Activated CD4-positive, alpha-beta T cell treated with anti-CD3 and anti-CD28 coated beads, Interleukin-2, amount 50 U/mL, for 48 hours (primary cell): Measurements from ENCODE around the gene RUNX1.
"Not testable (repeated sequence)": the region's sequence is repeated elsewhere in the genome, so short reads cannot be mapped to it uniquely, and the experiment has no call there.

Source experiments
- DNase-seq, 2 experiments: peaks; one replicate each; pipeline ENCODE4 v3.0.0-alpha.2; 2020

The RUNX1 gene

GRCh38 chr21:35015435-35016024 is 33.6 kb downstream of the RUNX1 start:
- peak in 1 of 2 experiments; percentile 57 for DNase-seq

GRCh38 chr21:35014302-35015041 is 34.6 kb downstream of the RUNX1 start:
- peak in 1 of 2 experiments; percentile 18 for DNase-seq

DNA sequence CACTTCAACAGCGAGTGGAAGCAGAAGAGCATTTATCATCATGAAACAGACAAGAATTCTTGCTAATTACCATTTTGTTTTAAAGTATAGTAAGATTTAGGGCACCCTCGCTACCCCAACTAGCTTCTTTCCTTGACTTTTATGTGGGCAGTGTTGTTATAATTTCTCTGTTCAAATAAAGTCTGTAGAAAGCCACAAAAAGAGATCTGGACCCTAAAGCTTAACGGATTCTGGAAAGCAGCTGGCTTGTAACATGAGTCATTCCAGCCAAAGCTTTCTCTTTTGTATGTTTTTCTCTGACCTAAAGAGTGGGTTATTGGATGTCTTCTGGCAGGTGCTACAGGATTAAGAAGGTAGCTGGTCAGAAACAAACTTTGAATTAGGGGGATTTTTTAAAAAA is 37.4 kb downstream of the RUNX1 start:
- DNase-seq = no peak

DNA sequence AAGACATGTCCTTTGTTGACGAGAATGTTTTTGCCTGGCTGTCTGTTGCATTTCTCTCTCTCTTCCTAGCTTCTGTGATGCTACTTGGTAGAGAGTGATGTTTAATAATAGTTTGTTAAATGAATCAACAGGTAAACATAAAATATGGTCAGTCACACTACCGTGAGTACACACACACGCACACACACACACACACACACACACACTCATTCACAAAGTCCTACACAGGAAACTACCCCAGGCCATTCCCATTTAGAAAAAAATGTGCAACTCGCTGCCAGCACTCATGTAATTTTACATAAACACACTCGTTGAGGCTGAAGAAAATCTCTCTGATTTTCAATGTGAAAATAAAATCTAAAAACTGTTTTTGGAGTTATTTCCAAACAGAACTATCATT is 38.7 kb downstream of the RUNX1 start:
- peak in 1 of 2 experiments; percentile 6 for DNase-seq

GRCh38 chr21:35007348-35007747 is 41.8 kb downstream of the RUNX1 start:
- no peak for DNase-seq

GRCh38 chr21:35006771-35007170 is 42.3 kb downstream of the RUNX1 start:
- peak in 1 of 2 experiments; percentile 2 for DNase-seq

DNA sequence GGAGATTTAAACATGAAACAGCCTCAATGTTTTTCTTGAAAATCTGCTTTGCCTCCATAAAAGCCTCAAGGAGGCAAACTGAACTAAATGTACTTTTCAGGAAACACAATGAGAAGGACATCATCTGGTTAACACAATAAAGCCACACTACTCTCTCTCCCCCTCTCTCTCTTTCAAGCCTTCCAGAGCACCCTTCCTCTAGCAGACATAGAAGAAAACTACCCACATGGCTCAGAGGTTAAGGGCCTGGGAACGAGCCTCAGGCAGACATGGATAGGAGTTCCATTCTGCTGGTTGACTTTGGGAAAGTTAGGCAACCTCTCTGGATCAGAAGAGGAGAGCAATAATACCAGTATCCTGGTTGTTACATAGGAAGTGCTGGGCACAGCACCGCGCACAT is 42.9 kb downstream of the RUNX1 start:
- DNase-seq = peak in 1 of 2 experiments; percentile 2

- no peak for DNase-seq
These were observed 43.4 kb downstream of the RUNX1 start for GRCh38 chr21:35005560-35006224.

GRCh38 chr21:35005077-35005476 is 44.0 kb downstream of the RUNX1 start:
- no peak for DNase-seq

DNA sequence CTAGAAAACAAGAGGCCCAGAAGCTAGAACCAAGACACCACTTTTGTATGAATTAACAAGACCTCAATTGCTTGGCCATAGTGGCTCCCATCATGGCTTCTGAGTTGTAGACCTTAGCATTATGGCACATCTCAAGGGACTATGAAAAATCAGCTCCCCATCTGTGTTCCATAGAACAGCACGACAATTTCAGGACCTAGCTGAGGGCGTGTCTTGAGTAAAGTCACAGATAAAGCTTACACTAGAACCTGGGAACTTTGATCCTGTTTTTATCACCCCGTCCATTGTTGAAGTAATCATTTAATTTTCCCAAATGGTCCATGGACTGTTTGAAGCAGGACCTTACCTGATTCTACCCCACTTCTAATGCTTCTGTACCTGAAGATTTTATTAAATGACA is 44.8 kb downstream of the RUNX1 start:
- DNase-seq = no peak

DNA sequence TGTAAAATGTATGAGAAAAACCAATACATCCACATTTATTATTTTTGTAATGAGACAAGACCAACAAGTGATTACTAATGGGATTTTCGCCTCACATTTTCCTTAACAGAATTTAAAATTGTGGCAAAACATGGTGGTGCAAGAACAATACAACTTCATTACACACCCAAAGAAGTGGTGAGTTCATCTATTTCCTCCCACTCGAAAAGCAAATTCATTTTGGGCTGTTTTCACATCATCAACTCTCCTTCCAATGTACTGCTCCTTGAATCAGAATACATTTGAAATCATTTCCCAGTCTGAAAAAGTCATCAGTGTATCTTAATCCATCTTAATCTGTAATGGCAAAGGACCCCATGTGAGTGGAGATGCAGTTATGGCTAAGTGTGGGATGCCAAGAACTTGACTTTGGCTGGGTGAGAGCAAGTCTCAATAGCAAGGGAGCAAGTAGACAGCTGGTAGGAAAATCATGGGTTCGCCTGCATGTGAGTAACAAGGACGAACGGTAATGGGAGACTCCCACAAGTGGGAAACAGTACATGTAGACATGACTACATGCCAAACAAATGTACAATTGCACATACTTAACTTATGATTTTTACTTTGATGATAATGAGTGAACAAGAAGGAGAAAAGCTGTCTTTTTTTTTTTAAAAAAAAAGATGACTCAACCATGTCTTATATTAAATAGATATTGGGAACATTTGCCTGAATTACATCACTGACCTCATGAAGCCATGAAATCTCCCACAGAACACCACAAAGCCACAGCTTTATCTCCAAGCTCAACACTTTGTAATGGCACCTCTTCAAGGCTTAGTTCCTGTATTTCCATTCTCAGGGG is 46.0 kb downstream of the RUNX1 start:
- DNase-seq = no peak

DNA sequence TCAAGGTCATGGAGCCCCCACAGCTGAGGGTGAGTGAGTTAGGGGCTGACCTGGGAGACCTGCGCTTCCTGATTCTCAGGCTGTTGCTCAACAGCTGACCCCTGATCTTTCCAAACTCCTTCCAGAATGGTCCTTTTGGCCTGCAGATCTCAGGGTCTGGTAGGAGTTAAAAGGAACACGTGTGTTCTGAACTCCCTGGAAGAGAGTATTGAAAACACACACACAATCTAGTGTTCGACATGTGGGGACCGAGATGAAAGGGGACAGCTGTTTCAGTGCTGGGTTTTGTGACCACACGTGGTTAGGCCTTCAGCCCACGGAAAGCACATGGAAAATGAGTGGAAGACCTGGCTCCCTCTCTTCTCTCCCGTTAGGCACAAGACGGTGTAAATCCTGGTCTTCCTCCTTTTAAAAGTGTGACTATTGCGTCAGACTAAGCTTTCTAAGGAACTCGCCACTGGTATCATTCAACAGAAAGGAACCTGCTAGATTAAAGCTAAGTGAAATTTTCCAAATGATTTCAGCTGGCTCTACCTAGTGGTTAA is 49.6 kb downstream of the RUNX1 start:
- no peak for DNase-seq

DNA sequence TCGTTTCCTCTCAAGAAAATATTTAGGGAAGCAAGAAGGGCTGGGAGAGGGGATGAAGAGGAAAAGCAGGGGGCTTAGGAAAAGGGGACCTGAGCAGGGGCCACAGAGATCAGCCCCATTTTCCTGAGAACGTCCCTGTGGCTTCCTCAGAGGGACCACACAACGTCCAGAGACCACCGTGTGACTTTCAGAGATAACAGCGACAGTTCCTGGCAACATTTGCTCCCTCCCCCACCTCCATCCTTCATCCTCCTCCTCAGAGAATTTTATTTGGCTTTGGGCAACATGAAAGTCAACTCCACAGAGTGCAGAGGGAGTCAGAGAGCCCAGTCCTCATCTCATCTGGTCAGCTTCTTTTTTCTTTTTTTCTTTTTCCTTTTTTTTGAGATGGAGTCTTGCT is 50.9 kb downstream of the RUNX1 start:
- no peak for DNase-seq

GRCh38 chr21:34997294-34997693 is 51.8 kb downstream of the RUNX1 start:
- DNase-seq = no peak

- peak; percentile 41 to 51 for DNase-seq
These were observed 52.6 kb downstream of the RUNX1 start for GRCh38 chr21:34996304-34997101.

DNA sequence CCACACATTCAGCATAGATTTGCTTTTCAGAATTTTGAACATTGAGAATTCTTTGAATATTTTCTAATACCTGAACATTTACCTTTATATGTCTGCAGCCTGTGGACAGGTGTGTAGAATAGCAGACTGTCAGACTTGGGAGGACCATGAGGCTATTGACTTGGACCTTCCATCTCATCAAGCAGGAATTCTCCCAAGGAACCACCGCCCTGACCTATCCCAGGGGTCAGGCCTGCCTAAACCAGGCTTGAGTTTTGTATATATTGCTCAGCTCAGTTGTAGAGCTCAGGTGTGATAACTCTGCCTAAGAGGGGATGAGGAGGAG is 53.2 kb downstream of the RUNX1 start:
- DNase-seq = no peak

DNA sequence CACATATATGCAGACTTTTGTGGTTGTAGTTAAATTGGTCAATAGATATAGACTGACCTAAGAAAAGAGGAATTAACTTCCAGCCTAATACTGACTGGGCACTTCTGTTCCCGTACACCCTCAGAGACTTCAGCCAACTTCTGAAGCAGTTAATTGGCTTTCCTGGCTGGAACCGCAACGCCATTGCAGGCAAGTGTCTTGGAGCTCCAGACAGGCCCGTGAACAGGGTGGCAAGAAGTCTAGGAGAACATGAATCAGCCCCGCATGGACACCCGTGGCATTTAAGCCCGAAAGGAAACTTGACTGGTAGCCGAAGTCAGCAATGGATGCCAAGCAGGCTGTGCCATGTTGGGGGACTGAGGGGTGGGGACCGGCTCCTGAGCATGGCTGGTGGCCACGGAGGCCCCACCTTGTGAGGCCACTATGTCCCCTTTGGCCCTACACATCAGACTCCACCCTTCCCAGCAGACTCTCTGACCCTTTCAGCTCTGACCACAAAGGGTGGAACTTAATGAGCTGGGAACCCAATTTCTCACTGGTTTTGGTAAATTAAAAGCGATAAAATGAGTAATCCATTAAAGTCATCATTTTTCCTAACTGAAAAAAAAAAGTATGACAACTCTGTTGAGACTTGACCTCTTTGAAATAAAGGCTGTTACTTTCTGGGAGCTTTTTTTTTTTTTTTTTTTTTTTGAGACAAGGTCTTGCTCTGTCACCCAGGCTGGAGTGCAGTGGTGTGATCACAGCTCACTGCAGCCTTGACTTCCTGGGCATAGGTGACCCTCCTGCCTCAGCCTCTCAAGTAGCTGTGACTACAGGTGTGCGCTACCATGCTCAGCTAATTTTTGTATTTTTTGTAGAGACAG is 54.1 kb downstream of the RUNX1 start:
- DNase-seq = no peak

GRCh38 chr21:34993521-34993921 is 55.6 kb downstream of the RUNX1 start:
- DNase-seq = not testable (repeated sequence)

- no peak for DNase-seq
These were observed 56.2 kb downstream of the RUNX1 start for GRCh38 chr21:34992736-34993398.

DNA sequence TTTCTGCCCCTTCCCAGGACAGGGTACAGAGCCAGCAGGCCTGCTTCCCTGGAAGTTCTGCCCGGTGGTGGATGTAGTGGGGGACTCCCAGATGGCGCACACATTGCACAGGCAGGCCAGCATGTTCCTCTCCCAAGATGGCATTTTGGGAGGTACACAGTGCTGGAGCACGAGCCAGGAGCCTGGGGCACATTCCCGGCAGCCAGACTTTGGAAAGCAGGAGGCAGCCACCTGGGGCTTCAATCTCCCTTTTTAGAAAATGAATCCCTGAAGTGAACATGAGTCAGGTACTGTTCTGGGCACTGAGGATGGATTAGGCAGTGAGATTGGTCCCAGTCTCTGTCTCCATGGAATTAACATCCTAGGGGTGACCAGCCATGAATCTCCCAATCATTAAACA is 56.9 kb downstream of the RUNX1 start:
- no peak for DNase-seq
